ENCODE measurements around the gene NMT2.

Gene NMT2

DNA sequence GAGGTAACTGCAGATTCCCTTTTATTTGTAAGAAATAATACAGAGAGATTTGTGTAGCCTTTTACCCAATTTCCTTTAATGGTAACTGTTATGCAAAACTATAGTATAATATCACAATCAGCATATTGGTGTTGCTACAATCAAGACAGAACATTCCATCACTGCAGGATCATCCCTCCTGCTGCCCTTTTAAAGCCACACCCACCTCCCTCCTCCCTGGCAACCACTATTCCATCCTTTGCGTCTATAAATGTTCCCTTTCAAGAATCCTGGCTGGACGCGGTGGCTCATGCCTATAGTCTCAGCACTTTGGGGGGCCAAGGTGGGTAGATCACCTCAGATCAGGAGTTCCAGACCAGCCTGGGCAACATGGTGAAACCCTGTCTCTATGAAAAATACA lies 93.1 kb downstream of the NMT2 start:
- TF ChIP-seq TAF1 (IDR thresholded peaks at IDR 0.05; ENCODE audit: borderline replicate concordance, low read depth, low read length) (no peak), POLR2A (IDR thresholded peaks at IDR 0.05; ENCODE audit: low read depth, low read length) (no peak), POLR2AphosphoS5 (IDR thresholded peaks at IDR 0.05; ENCODE audit: low read depth, low read length) (no peak)
- DNase-seq (ENCODE audit: insufficient read length) (no peak), FAIRE-seq (no peak)

DNA sequence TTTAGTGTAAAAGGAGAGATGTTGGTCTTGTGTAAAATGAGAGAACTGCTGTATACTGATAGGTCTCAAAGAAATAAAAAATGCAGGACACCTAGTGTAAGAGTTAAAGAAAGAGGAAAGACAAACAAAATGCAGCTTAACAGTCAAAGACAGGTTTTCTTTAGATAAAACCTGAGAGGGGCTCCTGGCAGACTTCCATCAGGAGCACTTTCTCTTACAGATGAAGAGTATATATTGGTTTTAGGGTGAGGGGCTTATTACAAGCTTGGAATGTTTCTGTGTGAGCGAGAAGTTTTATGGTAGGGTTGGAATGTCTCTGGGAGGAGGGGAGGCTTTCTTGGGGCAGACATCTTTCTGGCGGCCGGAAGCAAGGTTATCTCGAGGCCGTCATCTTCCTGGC lies 96.1 kb downstream of the NMT2 start:
- DNase-seq (ENCODE audit: insufficient read length) (no peak), FAIRE-seq (no peak)

DNA sequence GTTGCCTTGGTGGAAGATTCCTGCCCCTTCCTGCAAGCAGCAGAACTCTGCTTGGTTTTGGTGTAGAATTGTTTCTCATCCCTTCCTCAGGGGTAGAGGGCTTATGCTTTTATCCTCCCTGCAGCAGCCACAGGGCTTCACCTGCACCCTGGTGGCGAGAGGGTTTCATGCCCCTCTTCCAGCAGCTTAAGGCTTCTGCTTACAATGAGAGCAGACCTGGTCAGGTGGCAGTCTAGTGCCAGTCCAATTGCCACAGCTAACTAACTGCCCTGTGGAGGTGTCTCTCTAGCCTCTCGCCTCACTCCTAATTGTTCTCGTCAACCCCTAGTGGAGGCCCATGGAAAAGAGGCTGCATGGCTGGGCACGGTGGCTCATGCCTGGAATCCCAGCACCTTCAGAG lies 99.3 kb downstream of the NMT2 start:
- DNase-seq (ENCODE audit: insufficient read length) (no peak), FAIRE-seq (no peak)
- no peak for TF ChIP-seq POLR2AphosphoS5 (IDR thresholded peaks at IDR 0.05; ENCODE audit: low read depth, low read length)
- TF ChIP-seq POLR2A (IDR thresholded peaks at IDR 0.05; ENCODE audit: low read depth, low read length), result no peak
- TF ChIP-seq TAF1 (IDR thresholded peaks at IDR 0.05; ENCODE audit: borderline replicate concordance, low read depth, low read length), result no peak

More for the DNA sequence above, 96.1 kb downstream of the NMT2 start:
- TF ChIP-seq POLR2AphosphoS5 (IDR thresholded peaks at IDR 0.05; ENCODE audit: low read depth, low read length) (no peak), TAF1 (IDR thresholded peaks at IDR 0.05; ENCODE audit: borderline replicate concordance, low read depth, low read length) (no peak), POLR2A (IDR thresholded peaks at IDR 0.05; ENCODE audit: low read depth, low read length) (no peak)

DNA sequence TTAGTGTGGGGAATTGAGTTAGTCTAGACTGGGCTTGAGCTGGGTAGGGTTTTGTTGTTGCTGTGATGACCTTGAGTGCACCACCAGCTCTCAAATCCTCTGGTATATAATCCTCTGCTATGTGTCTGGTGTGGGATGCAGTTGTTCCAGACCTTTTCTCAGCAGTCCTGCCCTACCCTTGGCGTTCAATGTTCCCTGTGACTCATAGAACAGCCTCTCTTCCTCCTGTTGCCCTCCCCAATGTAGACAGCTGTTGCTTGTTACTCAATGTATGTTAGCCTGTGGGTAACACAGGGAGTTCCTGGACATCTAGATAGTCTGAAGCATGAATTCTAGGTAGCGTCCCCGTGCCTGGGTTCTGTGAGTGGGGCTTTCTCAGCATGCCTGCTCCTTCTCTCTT lies 99.7 kb downstream of the NMT2 start:
- no peak for TF ChIP-seq POLR2A (IDR thresholded peaks at IDR 0.05; ENCODE audit: low read depth, low read length)
- TF ChIP-seq TAF1 (IDR thresholded peaks at IDR 0.05; ENCODE audit: borderline replicate concordance, low read depth, low read length), result no peak
- TF ChIP-seq POLR2AphosphoS5 (IDR thresholded peaks at IDR 0.05; ENCODE audit: low read depth, low read length), result no peak
- no peak for DNase-seq (ENCODE audit: insufficient read length)
- no peak for FAIRE-seq

DNA sequence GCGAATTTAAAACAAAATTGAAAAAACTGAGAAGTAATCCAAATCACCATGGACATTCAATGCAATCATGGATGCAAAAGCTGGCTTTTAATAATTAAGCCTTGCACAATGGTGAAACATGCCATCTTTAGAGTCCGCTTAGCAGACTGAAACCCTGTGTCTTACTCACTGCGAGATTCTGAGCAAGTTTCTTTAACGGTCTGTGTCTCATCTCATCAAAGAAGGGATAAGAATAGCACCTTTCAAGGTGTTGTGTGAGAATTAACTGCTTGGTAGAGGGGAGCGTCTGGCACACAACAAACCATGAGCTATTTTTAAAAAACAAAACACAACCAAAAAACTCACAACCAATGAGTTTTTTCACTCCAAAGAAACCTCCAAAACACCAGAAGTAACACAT lies 101.3 kb downstream of the NMT2 start:
- DNase-seq (ENCODE audit: insufficient read length), result no peak
- TF ChIP-seq POLR2AphosphoS5 (IDR thresholded peaks at IDR 0.05; ENCODE audit: low read depth, low read length), result no peak
- TF ChIP-seq TAF1 (IDR thresholded peaks at IDR 0.05; ENCODE audit: borderline replicate concordance, low read depth, low read length), result no peak
- TF ChIP-seq POLR2A (IDR thresholded peaks at IDR 0.05; ENCODE audit: low read depth, low read length), result no peak
- FAIRE-seq, result no peak

DNA sequence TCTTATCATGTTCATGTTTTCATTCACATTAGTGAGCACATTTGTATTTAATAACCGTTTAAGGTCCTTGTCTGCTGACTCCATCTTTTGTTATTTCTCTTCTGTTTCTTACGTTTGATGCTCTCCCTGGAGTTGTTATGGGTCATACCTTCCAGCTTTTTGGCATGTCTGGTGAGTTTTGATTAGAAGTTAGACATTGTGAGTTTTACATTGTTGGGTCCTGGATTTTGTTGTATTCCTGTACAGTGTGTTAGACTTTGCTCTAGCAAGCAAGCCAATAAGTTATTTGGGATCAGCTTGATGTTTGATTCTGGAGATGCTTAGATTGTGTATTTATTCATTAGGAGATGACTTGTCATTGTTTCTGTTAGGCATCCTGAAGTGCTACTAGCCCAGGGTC lies 107.9 kb downstream of the NMT2 start:
- FAIRE-seq (no peak), DNase-seq (ENCODE audit: insufficient read length) (no peak)
- TF ChIP-seq POLR2A (IDR thresholded peaks at IDR 0.05; ENCODE audit: low read depth, low read length), result no peak
- no peak for TF ChIP-seq TAF1 (IDR thresholded peaks at IDR 0.05; ENCODE audit: borderline replicate concordance, low read depth, low read length)
- TF ChIP-seq POLR2AphosphoS5 (IDR thresholded peaks at IDR 0.05; ENCODE audit: low read depth, low read length), result no peak

DNA sequence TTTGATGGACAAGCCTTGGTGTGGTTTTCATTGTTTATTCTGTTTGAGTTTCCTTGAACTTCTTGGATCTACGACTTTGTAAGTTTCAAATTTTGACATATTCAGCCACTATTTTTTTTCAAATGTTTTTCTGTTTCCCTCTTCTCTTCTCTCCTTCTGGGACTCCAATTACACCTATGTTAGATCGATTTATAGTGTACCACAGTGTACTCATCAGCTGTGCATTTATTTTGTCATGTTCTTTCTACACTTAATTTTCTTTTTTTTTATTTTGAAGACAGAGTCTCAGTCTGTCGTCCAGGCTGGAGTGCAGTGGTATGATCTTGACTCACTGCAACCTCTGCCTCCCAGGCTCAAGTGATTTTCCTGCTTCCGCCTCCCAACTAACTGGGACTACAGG lies 108.6 kb downstream of the NMT2 start:
- DNase-seq (ENCODE audit: insufficient read length) (no peak), FAIRE-seq (no peak)
- TF ChIP-seq POLR2AphosphoS5 (IDR thresholded peaks at IDR 0.05; ENCODE audit: low read depth, low read length) (no peak), POLR2A (IDR thresholded peaks at IDR 0.05; ENCODE audit: low read depth, low read length) (no peak), TAF1 (IDR thresholded peaks at IDR 0.05; ENCODE audit: borderline replicate concordance, low read depth, low read length) (no peak)

DNA sequence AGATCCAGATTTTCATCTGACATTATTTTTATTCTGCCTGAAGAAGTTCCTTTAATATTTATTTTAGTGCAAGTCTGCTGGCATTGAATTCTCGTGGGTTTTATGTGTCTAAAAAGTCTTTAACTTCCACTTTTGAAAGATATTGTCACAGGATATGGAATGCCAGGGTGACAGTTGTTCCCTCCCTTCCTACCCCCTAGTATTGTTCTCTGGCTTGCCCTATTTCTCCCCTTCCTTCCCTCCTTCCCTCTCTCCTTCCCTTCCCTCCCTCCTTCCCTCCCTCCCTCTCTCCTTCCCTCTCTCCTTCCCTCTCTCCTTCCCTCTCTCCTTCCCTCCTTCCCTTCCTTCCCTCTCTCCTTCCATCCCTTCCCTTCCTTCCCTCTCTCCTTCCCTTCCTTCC lies 109.8 kb downstream of the NMT2 start:
- FAIRE-seq (no peak), DNase-seq (ENCODE audit: insufficient read length) (no peak)
- TF ChIP-seq POLR2A (IDR thresholded peaks at IDR 0.05; ENCODE audit: low read depth, low read length) (no peak), POLR2AphosphoS5 (IDR thresholded peaks at IDR 0.05; ENCODE audit: low read depth, low read length) (no peak), TAF1 (IDR thresholded peaks at IDR 0.05; ENCODE audit: borderline replicate concordance, low read depth, low read length) (no peak)
